GM12878 (cell line): Measurements from ENCODE around the gene OR10Z1. TPM values are rescaled to one million over a fixed set of nuclear protein-coding genes. Genes with fewer than 3 reads are reported as not detected.

Source experiments
- ATAC-seq: fragments of 200-7000 bp; cut with Tn5 transposase; 3 replicates; pipeline ENCODE4 v1.9.1; 2020; ENCODE audit warnings: mild to moderate bottlenecking, moderate library complexity
- BruUV-seq: library from RNA; stranded (reverse); fragments of 400-500 nt; replicated peaks from 2 replicates; lab custom pipeline; 2021; lab: Mats Ljungman, UMichigan
- CTCF ChIA-PET: fragments of 300-600 bp; sonication (Branson Sonifier 250); formaldehyde crosslinking; extraction: SDS; loops from one replicate; lab custom pipeline; 2021; ENCODE audit warnings: inconsistent platforms; lab: Yijun Ruan, JAX
- POLR2A ChIA-PET: fragments of 350-600 bp; formaldehyde crosslinking; extraction: SDS; loops from one replicate; lab custom pipeline; 2021; ENCODE audit warnings: inconsistent platforms; lab: Charles Lee
- RAD21 ChIA-PET: fragments of 300-600 bp; sonication (Branson Sonifier 250); formaldehyde crosslinking; loops from one replicate; lab custom pipeline; 2023; ENCODE audit warnings: antibody characterized with exemption; ENCODE audit not compliant: unreplicated experiment; lab: Charles Lee
- SMC1A ChIA-PET: fragments of 300-600 bp; sonication (Branson Sonifier 250); formaldehyde crosslinking; loops from one replicate; lab custom pipeline; 2023; ENCODE audit not compliant: unreplicated experiment, uncharacterized antibody; lab: Charles Lee
- DNase-seq: peaks from one replicate; pipeline ENCODE4 v3.0.0-alpha.2; 2011; ENCODE audit warnings: low read depth, low spot score
- FAIRE-seq: peaks from 3 replicates; lab custom pipeline; 2011; peaks lifted over from hg19 to GRCh38; lab: Jason Lieb, UNC
- H2AFZ ChIP-seq: 2 replicates; pipeline ENCODE4 v1.6.0; 2011; ENCODE audit warnings: low read depth, low read length, control low read depth; ENCODE audit not compliant: control insufficient read depth
- H3K27ac ChIP-seq: 2 replicates; pipeline ENCODE4 v1.5.1; 2011; ENCODE audit warnings: control low read depth; ENCODE audit not compliant: control insufficient read depth, insufficient read depth
- H3K27me3 ChIP-seq, 2 experiments: replicated peaks in 1 of 2; 2 replicates each; pipeline versions ENCODE4 v1.6.0 to v1.6.1; 2011; ENCODE audit warnings: low read length in 1 of 2; ENCODE audit not compliant: control insufficient read depth in 2 of 2, insufficient read depth in 2 of 2
- H3K36me3 ChIP-seq, 2 experiments: 2 replicates each; pipeline ENCODE4 v1.5.1; 2011; ENCODE audit warnings: low read length in 1 of 2; ENCODE audit not compliant: control insufficient read depth in 2 of 2, insufficient read depth in 2 of 2
- H3K4me1 ChIP-seq: 2 replicates; pipeline ENCODE4 v1.6.1; 2011; ENCODE audit warnings: mild to moderate bottlenecking, low read length, moderate library complexity, mixed read lengths; ENCODE audit not compliant: control insufficient read depth, insufficient read depth
- H3K4me2 ChIP-seq: 2 replicates; pipeline ENCODE4 v1.6.0; 2011; ENCODE audit warnings: control low read depth; ENCODE audit not compliant: control insufficient read depth, insufficient read depth
- H3K4me3 ChIP-seq: fragments of 200-600 bp; sonication (generic); 2 replicates; pipeline ENCODE4 v1.5.1; 2016
- H3K79me2 ChIP-seq: 2 replicates; pipeline ENCODE4 v1.6.0; 2011; ENCODE audit warnings: low read length; ENCODE audit not compliant: control insufficient read depth, insufficient read depth
- H3K9ac ChIP-seq: 2 replicates; pipeline ENCODE4 v1.8.0; 2011; ENCODE audit warnings: low read length, control low read depth, mixed read lengths; ENCODE audit not compliant: control insufficient read depth, insufficient read depth
- H3K9me3 ChIP-seq: replicated peaks from 3 replicates; pipeline ENCODE4 v1.5.1; 2011; ENCODE audit warnings: mild to moderate bottlenecking, low read length; ENCODE audit not compliant: control insufficient read depth, insufficient read depth
- H4K20me1 ChIP-seq: 2 replicates; pipeline ENCODE4 v1.6.0; 2011; ENCODE audit not compliant: control insufficient read depth, insufficient read depth
- ATF2 ChIP-seq: IDR thresholded peaks from 2 replicates; pipeline ENCODE4 v1.6.1; 2012; ENCODE audit warnings: low read length, inconsistent platforms
- BCL3 ChIP-seq: IDR thresholded peaks from 2 replicates; pipeline ENCODE4 v1.6.1; 2011; ENCODE audit warnings: borderline replicate concordance, low read depth, mild to moderate bottlenecking, moderate library complexity, low read length; ENCODE audit not compliant: insufficient read depth, poor library complexity, severe bottlenecking
- BRCA1 ChIP-seq: IDR thresholded peaks from 2 replicates; pipeline ENCODE4 v1.6.1; 2011; ENCODE audit warnings: low read depth, low read length, improper control_type of control experiment
- CBX3 ChIP-seq: fragments of 200-600 bp; sonication (generic); IDR thresholded peaks from 2 replicates; pipeline ENCODE4 v1.6.1; 2016; ENCODE audit warnings: low read depth, borderline replicate concordance
- E2F4 ChIP-seq: IDR thresholded peaks from 2 replicates; pipeline ENCODE4 v1.6.1; 2012; ENCODE audit warnings: low read depth, low read length, improper control_type of control experiment
- EED ChIP-seq: sonication (generic); IDR thresholded peaks from 2 replicates; pipeline ENCODE4 v1.6.1; 2016; ENCODE audit warnings: antibody characterized with exemption, low read depth
- ETV6 ChIP-seq, 2 experiments: fragments of 450-650 bp in 1 of 2; IDR thresholded peaks in 1 of 2; conservative IDR thresholded peaks in 1 of 2; 2 replicates each; pipeline ENCODE4 v1.6.1; 2014; ENCODE audit warnings: antibody characterized with exemption in 1 of 2, borderline replicate concordance in 1 of 2, low read depth in 1 of 2, mild to moderate bottlenecking in 1 of 2, moderate library complexity in 1 of 2
- GABPA ChIP-seq: IDR thresholded peaks from 2 replicates; pipeline ENCODE4 v1.6.1; 2014; ENCODE audit warnings: antibody characterized with exemption, low read depth, mild to moderate bottlenecking, inconsistent platforms
- IKZF2 ChIP-seq, 2 experiments: fragments of 450-650 bp; IDR thresholded peaks; 2 replicates each; pipeline ENCODE4 v1.6.1; 2017; ENCODE audit warnings: mild to moderate bottlenecking in 2 of 2, moderate library complexity in 2 of 2
- KAT2A ChIP-seq: conservative IDR thresholded peaks from 2 replicates; pipeline ENCODE4 v1.6.1; 2011; ENCODE audit warnings: low read depth, low read length; ENCODE audit not compliant: control insufficient read depth
- PAX5 ChIP-seq: IDR thresholded peaks from 2 replicates; pipeline ENCODE4 v1.6.1; 2011; ENCODE audit warnings: low read depth, low read length, borderline replicate concordance
- POLR2A ChIP-seq: IDR thresholded peaks from 2 replicates; pipeline ENCODE4 v1.6.1; 2011; ENCODE audit warnings: low read depth, mild to moderate bottlenecking, low read length
- POLR2AphosphoS5 ChIP-seq: IDR thresholded peaks from 2 replicates; pipeline ENCODE4 v1.6.1; 2011; ENCODE audit warnings: mild to moderate bottlenecking, low read length, inconsistent platforms
- SRF ChIP-seq, 2 experiments: IDR thresholded peaks; 2 replicates each; pipeline ENCODE4 v1.6.1; 2011; ENCODE audit warnings: low read depth in 2 of 2, low read length in 2 of 2, mild to moderate bottlenecking in 1 of 2, moderate library complexity in 1 of 2
- TCF3 ChIP-seq: IDR thresholded peaks from 2 replicates; pipeline ENCODE4 v1.6.1; 2012; ENCODE audit warnings: low read depth, mild to moderate bottlenecking, low read length, borderline replicate concordance; ENCODE audit not compliant: insufficient read depth
- YY1 ChIP-seq: IDR thresholded peaks from 2 replicates; pipeline ENCODE4 v1.6.1; 2011; ENCODE audit warnings: low read depth, mild to moderate bottlenecking, low read length
- ZNF622 ChIP-seq: fragments of 450-650 bp; IDR thresholded peaks from 2 replicates; pipeline ENCODE4 v1.6.1; 2017; ENCODE audit warnings: mild to moderate bottlenecking, inconsistent platforms
- WGBS: methylation state at CpG from one replicate; pipeline ENCODE4 v1.1.6; 2016; ENCODE audit warnings: low lambda C conversion rate; ENCODE audit not compliant: insufficient replicate concordance, insufficient coverage; ENCODE audit errors: missing lambda C conversion rate; 5-methylcytosine and 5-hydroxymethylcytosine counted together
- in situ Hi-C: fragments of 300-500 bp; cut with MboI; formaldehyde crosslinking; loops from 9 replicates; pipeline ENCODE4 v1.14.3; 2018; ENCODE audit warnings: mixed read lengths
- intact Hi-C: fragments of 100-400 bp; cut with micrococcal nuclease; formaldehyde crosslinking; loops from one replicate; pipeline ENCODE4 v1.14.2; 2022; ENCODE audit not compliant: unreplicated experiment
- polyA plus RNA-seq, 11 experiments: library from polyadenylated mRNA; depleted of rRNA in 4 of 11; unstranded in 6 of 11; stranded (reverse) in 5 of 11; fragments of >200 nt; fragmentation: Nextera tagmentation in 4 of 11; fragmentation: Illumina TruSeq in 1 of 11; extraction: Ambion mirVana in 4 of 11; extraction: Trizol in 1 of 11; gene quantifications; 1 replicate in 1 of 11; 2 replicates in 10 of 11; pipeline versions ENCODE4 v1.2.1 to v1.2.3, GENCODE V29; 2011 to 2016; ENCODE audit warnings: inconsistent platforms in 2 of 11, missing spikeins in 2 of 11, low read depth in 1 of 11
- total RNA-seq, 4 experiments: library from RNA; depleted of rRNA in 3 of 4; stranded (reverse); fragments of >200 nt in 3 of 4; fragmentation: Illumina TruSeq in 1 of 4; extraction: Trizol in 1 of 4; gene quantifications; 2 replicates each; pipeline versions ENCODE4 v1.2.1 to v1.2.3, GENCODE V29; 2013 to 2021
- TF ChIP-seq, protein P1 (sequence below): fragments of 450-650 bp; IDR thresholded peaks from 2 replicates; pipeline ENCODE4 v1.6.1; 2016; ENCODE audit warnings: mild to moderate bottlenecking, moderate library complexity, borderline replicate concordance

The OR10Z1 gene
- total and polyA plus RNA-seq, 10 of the 15 experiments (the other 5 are each of a cell fraction or from before 2014, with no cell fraction given) = not detected

- no peak for TF ChIP-seq CBX3
- no peak for TF ChIP-seq PAX5
- TF ChIP-seq BRCA1 = no peak
- no peak for TF ChIP-seq POLR2A
- no peak for TF ChIP-seq E2F4
- no peak for TF ChIP-seq POLR2AphosphoS5
- no peak for TF ChIP-seq SRF (IDR thresholded peaks at IDR 0.05; ENCODE audit: low read depth in 2 of 2, low read length in 2 of 2)
- TF ChIP-seq, protein P1, sequence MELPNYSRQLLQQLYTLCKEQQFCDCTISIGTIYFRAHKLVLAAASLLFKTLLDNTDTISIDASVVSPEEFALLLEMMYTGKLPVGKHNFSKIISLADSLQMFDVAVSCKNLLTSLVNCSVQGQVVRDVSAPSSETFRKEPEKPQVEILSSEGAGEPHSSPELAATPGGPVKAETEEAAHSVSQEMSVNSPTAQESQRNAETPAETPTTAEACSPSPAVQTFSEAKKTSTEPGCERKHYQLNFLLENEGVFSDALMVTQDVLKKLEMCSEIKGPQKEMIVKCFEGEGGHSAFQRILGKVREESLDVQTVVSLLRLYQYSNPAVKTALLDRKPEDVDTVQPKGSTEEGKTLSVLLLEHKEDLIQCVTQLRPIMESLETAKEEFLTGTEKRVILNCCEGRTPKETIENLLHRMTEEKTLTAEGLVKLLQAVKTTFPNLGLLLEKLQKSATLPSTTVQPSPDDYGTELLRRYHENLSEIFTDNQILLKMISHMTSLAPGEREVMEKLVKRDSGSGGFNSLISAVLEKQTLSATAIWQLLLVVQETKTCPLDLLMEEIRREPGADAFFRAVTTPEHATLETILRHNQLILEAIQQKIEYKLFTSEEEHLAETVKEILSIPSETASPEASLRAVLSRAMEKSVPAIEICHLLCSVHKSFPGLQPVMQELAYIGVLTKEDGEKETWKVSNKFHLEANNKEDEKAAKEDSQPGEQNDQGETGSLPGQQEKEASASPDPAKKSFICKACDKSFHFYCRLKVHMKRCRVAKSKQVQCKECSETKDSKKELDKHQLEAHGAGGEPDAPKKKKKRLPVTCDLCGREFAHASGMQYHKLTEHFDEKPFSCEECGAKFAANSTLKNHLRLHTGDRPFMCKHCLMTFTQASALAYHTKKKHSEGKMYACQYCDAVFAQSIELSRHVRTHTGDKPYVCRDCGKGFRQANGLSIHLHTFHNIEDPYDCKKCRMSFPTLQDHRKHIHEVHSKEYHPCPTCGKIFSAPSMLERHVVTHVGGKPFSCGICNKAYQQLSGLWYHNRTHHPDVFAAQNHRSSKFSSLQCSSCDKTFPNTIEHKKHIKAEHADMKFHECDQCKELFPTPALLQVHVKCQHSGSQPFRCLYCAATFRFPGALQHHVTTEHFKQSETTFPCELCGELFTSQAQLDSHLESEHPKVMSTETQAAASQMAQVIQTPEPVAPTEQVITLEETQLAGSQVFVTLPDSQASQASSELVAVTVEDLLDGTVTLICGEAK = no peak
- TF ChIP-seq ATF2 = no peak
- no peak for TF ChIP-seq KAT2A
- no peak for TF ChIP-seq ETV6 (conservative IDR thresholded peaks at IDR 0.05 in 1 of 2, IDR thresholded peaks at IDR 0.05 in 1 of 2; ENCODE audit: borderline replicate concordance in 1 of 2, low read depth in 1 of 2)
- TF ChIP-seq TCF3 = no peak
- no peak for TF ChIP-seq IKZF2 (IDR thresholded peaks at IDR 0.05)
- TF ChIP-seq BCL3 = no peak
- TF ChIP-seq YY1 = no peak
- TF ChIP-seq EED = no peak
- TF ChIP-seq ZNF622 = no peak
- no peak for TF ChIP-seq GABPA
- no peak overlapping the region for H3K9ac ChIP-seq
- SMC1A ChIA-PET = no interaction called here
- in situ Hi-C loops (no loop called here), intact Hi-C loops (no loop called here)
- H3K27ac ChIP-seq = no peak overlapping the region
- no peaks in the 10 kb centered on the region for H4K20me1 ChIP-seq
- no peaks in the 10 kb centered on the region for H3K27me3 ChIP-seq
- no peak overlapping the region for H2AFZ ChIP-seq
- H3K4me3 ChIP-seq = no peak overlapping the region
- POLR2A ChIA-PET = no interaction called here
- no peak for DNase-seq
- ATAC-seq = no peak
- H3K36me3 ChIP-seq = no peaks in the 10 kb centered on the region
- H3K79me2 ChIP-seq = no peaks in the 10 kb centered on the region
- no peak overlapping the region for H3K4me2 ChIP-seq
- H3K4me1 ChIP-seq = peaks cover 2% of the 10 kb centered on the region; the same call in 1 of the 2 replicates
- RAD21 ChIA-PET = no interaction called here
- CTCF ChIA-PET = no interaction called here
- no TSS peak for BruUV-seq
- no peak for FAIRE-seq
- no peaks in the 10 kb centered on the region for H3K9me3 ChIP-seq
- 2% methylated on average over 2 of the region's 2 CpGs for WGBS
Observed at GRCh38 chr1:158644449-158644848, 39.4 kb downstream of the OR10Z1 start.
